Natural killer cell (primary cell): Measurements from ENCODE around the gene CCDC9. TPM values are rescaled to one million over a fixed set of nuclear protein-coding genes. Genes with fewer than 3 reads are reported as not detected.

Experiments
- ATAC-seq, 3 donors: fragments of 150-1000 bp in 2 of 3; fragments of 200-7000 bp in 1 of 3; cut with Tn5 transposase; 1 replicate in 1 of 3; 2 replicates in 2 of 3; pipeline ENCODE4 v1.10.0; 2021; ENCODE audit warnings: mild to moderate bottlenecking in 2 of 3, moderate library complexity in 2 of 3
- DNase-seq, 2 donors: peaks; one replicate each; pipeline versions ENCODE4 v3.0.0 to v3.0.0-alpha.2; 2013 to 2021; ENCODE audit warnings: mixed read lengths in 1 of 2
- H3K27ac ChIP-seq: one replicate; pipeline ENCODE4 v1.5.1; 2013; ENCODE audit warnings: mild to moderate bottlenecking, low read length
- H3K27me3 ChIP-seq: one replicate; pipeline ENCODE4 v1.6.1; 2013; ENCODE audit warnings: low read length; ENCODE audit not compliant: control insufficient read depth, insufficient read depth
- H3K36me3 ChIP-seq: one replicate; pipeline ENCODE4 v1.6.1; 2013; ENCODE audit warnings: low read length; ENCODE audit not compliant: control insufficient read depth, insufficient read depth
- H3K4me1 ChIP-seq: one replicate; pipeline ENCODE4 v1.6.1; 2013; ENCODE audit warnings: low read length; ENCODE audit not compliant: control insufficient read depth, insufficient read depth
- H3K4me3 ChIP-seq: one replicate; pipeline ENCODE4 v1.5.1; 2013; ENCODE audit warnings: low read length
- H3K9me3 ChIP-seq: one replicate; pipeline ENCODE4 v1.6.1; 2013; ENCODE audit warnings: low read length; ENCODE audit not compliant: control insufficient read depth, insufficient read depth
- H3K27ac Mint-ChIP-seq, 2 donors: one replicate each; pipeline ENCODE4 v1.8.0; 2022; ENCODE audit warnings: mild to moderate bottlenecking in 2 of 2, mixed read lengths in 2 of 2, moderate library complexity in 1 of 2
- H3K27me3 Mint-ChIP-seq, 2 donors: one replicate each; pipeline ENCODE4 v1.8.0; 2022; ENCODE audit warnings: low read depth in 2 of 2, mixed read lengths in 2 of 2
- H3K36me3 Mint-ChIP-seq: one replicate; pipeline ENCODE4 v1.8.0; 2022; ENCODE audit warnings: mixed read lengths
- H3K4me1 Mint-ChIP-seq, 2 donors: one replicate each; pipeline ENCODE4 v1.8.0; 2022; ENCODE audit warnings: mixed read lengths in 2 of 2
- H3K4me3 Mint-ChIP-seq: one replicate; pipeline ENCODE4 v1.8.0; 2022; ENCODE audit warnings: mild to moderate bottlenecking, moderate library complexity, mixed read lengths
- H3K9me3 Mint-ChIP-seq, 2 donors: one replicate each; pipeline ENCODE4 v1.8.0; 2022; ENCODE audit warnings: mixed read lengths in 2 of 2
- CTCF ChIP-seq: fragments of 200-600 bp; IDR thresholded peaks from one replicate; pipeline ENCODE4 v1.8.0; 2022; ENCODE audit warnings: antibody characterized with exemption
- WGBS: methylation state at CpG from one replicate; pipeline ENCODE4 v1.1.7; 2013; ENCODE audit warnings: missing lambda C conversion rate; ENCODE audit not compliant: insufficient coverage; 5-methylcytosine and 5-hydroxymethylcytosine counted together
- intact Hi-C: fragments of 100-400 bp; cut with micrococcal nuclease; formaldehyde crosslinking; loops from one replicate; pipeline ENCODE4 v1.14.2; 2022
- total RNA-seq, 4 donors: library from RNA; stranded (reverse); fragments of 120-200 nt in 1 of 4; gene quantifications; one replicate each; pipeline versions ENCODE4 v1.2.3 to v1.2.4, GENCODE V29; 2013 to 2022

CCDC9 gene
- total RNA-seq, 3 donors from 2014 or later (not counting 1 experiment from before 2014, with no cell fraction given), result 49.6 to 55.8 (median 55.4) TPM

GRCh38 chr19:47229676-47230053 lies 26.7 kb upstream of the CCDC9 start:
- H3K4me3 ChIP-seq, result peak overlapping the region; percentile 50
- H3K27me3 ChIP-seq, result no peaks in the 10 kb centered on the region
- H3K4me3 Mint-ChIP-seq, result no peak overlapping the region
- intact Hi-C loops, result loop anchor here (5.0 kb wide), 3 partner anchors 43 to 117 kb away; partner anchors contain the start of genes INAFM1 and ZC3H4
- no peak for TF ChIP-seq CTCF
- 7% methylated on average over 9 of the region's 9 CpGs for WGBS
- DNase-seq (peak in 1 of 2 donors; percentile 69), ATAC-seq (no peak)
- H3K9me3 Mint-ChIP-seq, result no peaks in the 10 kb centered on the region
- H3K27ac Mint-ChIP-seq, result no peak overlapping the region
- peaks cover 24 to 35% of the 10 kb centered on the region in 2 donors for H3K4me1 Mint-ChIP-seq
- H3K27ac ChIP-seq, result peak overlapping the region; percentile 69
- peaks cover 61% of the 10 kb centered on the region for H3K4me1 ChIP-seq
- no peaks in the 10 kb centered on the region for H3K9me3 ChIP-seq
- no peaks in the 10 kb centered on the region for H3K36me3 Mint-ChIP-seq
- H3K36me3 ChIP-seq, result no peaks in the 10 kb centered on the region
- H3K27me3 Mint-ChIP-seq, result peaks cover 0 to 2% of the 10 kb centered on the region in 2 donors

GRCh38 chr19:47230054-47230920 lies 26.0 kb upstream of the CCDC9 start:
- peaks cover 23 to 34% of the 10 kb centered on the region in 2 donors for H3K4me1 Mint-ChIP-seq
- under 1% methylated on average over 81 of the region's 84 CpGs for WGBS
- DNase-seq, result peak; percentile 88 to 89
- Histone ChIP-seq H3K4me3 (peak overlapping the region; percentile 74), H3K27ac (peak overlapping the region; percentile 84), H3K27me3 (no peaks in the 10 kb centered on the region), H3K9me3 (no peaks in the 10 kb centered on the region), H3K36me3 (no peaks in the 10 kb centered on the region), H3K4me1 (peaks cover 59% of the 10 kb centered on the region)
- peak overlapping the region; percentile 38 for H3K4me3 Mint-ChIP-seq
- no peaks in the 10 kb centered on the region for H3K36me3 Mint-ChIP-seq
- ATAC-seq, result peak; percentile 12 to 51 (median 26)
- H3K9me3 Mint-ChIP-seq, result no peaks in the 10 kb centered on the region
- H3K27me3 Mint-ChIP-seq, result peaks cover 0 to 2% of the 10 kb centered on the region in 2 donors
- no peak overlapping the region for H3K27ac Mint-ChIP-seq
- peak; percentile 89 for TF ChIP-seq CTCF
- intact Hi-C loops, result no loop called here

- ATAC-seq (peak in 2 of 3 donors; percentile 0), DNase-seq (no peak)
- WGBS, result under 1% methylated on average over 43 of the region's 43 CpGs
- intact Hi-C loops, result loop anchor here (1.0 kb wide), 1 partner anchor 10 kb away; no protein-coding TSS in a partner anchor
- no peak for TF ChIP-seq CTCF
- peak within 1 kb of the TSS; percentile 94 for H3K27ac ChIP-seq
- peaks cover 18 to 28% of the 10 kb centered on the region in 2 donors for H3K4me1 Mint-ChIP-seq
- H3K27ac Mint-ChIP-seq, result peak within 1 kb of the TSS; percentile 88 to 93
- no peaks in the 10 kb centered on the region for H3K9me3 ChIP-seq
- peak within 1 kb of the TSS; percentile 81 for H3K4me3 Mint-ChIP-seq
- peaks cover 53% of the 10 kb centered on the region for H3K4me1 ChIP-seq
- H3K27me3 ChIP-seq, result no peaks in the 10 kb centered on the region
- peaks cover 0 to 2% of the 10 kb centered on the region in 2 donors for H3K27me3 Mint-ChIP-seq
- no peaks in the 10 kb centered on the region for H3K36me3 ChIP-seq
- H3K4me3 ChIP-seq, result peak within 1 kb of the TSS; percentile 74
- no peaks in the 10 kb centered on the region for H3K9me3 Mint-ChIP-seq
- no peaks in the 10 kb centered on the region for H3K36me3 Mint-ChIP-seq
Measured at GRCh38 chr19:47230921-47231214, 25.5 kb upstream of the CCDC9 start, which contains the start of gene BBC3. Gene BBC3 (minus strand): TSS chr19:47231199. CDS start chr19:47228431, 2,768 bp downstream.
